ENCODE measurements around the gene PTGES2.

DNA sequence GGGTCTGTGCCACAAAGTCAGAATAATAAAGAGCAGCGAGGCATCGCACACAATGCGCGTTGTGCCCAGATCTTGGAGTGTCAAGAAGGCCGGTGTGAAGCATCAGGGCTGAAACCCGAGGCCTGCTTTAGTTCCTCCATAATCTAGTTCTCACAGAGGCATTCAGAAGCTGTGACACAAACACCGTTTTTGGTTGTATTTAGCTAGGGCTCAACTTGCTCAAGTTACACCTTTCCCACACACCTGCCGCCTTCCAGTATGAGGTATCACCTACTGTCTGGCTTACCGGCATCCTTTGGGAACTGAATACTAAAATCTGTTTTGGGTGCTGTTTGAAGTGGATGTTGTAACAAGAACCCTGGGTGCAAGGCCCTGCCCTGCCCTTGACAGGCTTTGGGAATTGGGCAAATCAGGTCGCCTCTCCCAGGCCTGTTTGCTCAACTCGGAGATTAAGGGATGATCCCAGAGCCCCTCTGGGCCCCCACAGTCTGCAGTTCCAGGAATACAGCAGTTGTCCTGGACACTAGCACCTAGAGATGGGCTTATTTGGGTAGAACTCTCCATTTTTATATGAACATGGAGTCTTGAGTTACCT, 32.5 kb downstream of the PTGES2 start:
- TF ChIP-seq EZH2 (optimal IDR thresholded peaks at IDR 0.05; ENCODE audit: low read depth, low read length) (no peak), CTCF (IDR thresholded peaks at IDR 0.05; ENCODE audit: low read length) (no peak)

Data from MM.1S (cell line).